HCEC 1CT (cell line): ENCODE results near the gene CCDC85C.
A peak's percentile ranks its signal among the peaks of the same experiment; 100 is the strongest.

Source experiments
- DNase-seq: peaks from one replicate; pipeline ENCODE4 v3.0.0-alpha.2; 2017

CCDC85C gene

GRCh38 chr14:99507860-99508640, 96.0 kb downstream of the CCDC85C start:
- DNase-seq: no peak

GRCh38 chr14:99506276-99506675, 97.7 kb downstream of the CCDC85C start:
- no peak for DNase-seq

- DNase-seq: no peak
These were observed 98.9 kb downstream of the CCDC85C start for GRCh38 chr14:99505089-99505488.

GRCh38 chr14:99503848-99504453, 100.1 kb downstream of the CCDC85C start:
- no peak for DNase-seq

GRCh38 chr14:99502989-99503421, 101.0 kb downstream of the CCDC85C start:
- DNase-seq: no peak

- DNase-seq: no peak
These were observed 106.1 kb downstream of the CCDC85C start for GRCh38 chr14:99497894-99498293.

GRCh38 chr14:99497341-99497740, 106.7 kb downstream of the CCDC85C start:
- no peak for DNase-seq

- DNase-seq: no peak
These were observed 119.9 kb downstream of the CCDC85C start for GRCh38 chr14:99484106-99484505.

- DNase-seq: peak; percentile 31
These were observed 122.3 kb downstream of the CCDC85C start for GRCh38 chr14:99481745-99482099.

GRCh38 chr14:99480917-99481744, 122.9 kb downstream of the CCDC85C start, which contains the start of gene CCNK:
TSS of gene CCNK (plus strand) at chr14:99481409. CDS start at chr14:99492678, 11,269 bp downstream.
- peak; percentile 100 for DNase-seq

- DNase-seq: peak; percentile 59
These were observed 123.8 kb downstream of the CCDC85C start, which contains the start of gene SETD3 for GRCh38 chr14:99479906-99480869. TSS of gene SETD3 (minus strand) at chr14:99480859. CDS start at chr14:99465805, 15,054 bp downstream.

GRCh38 chr14:99479160-99479905, 124.7 kb downstream of the CCDC85C start:
- no peak for DNase-seq

GRCh38 chr14:99478128-99478527, 125.9 kb downstream of the CCDC85C start:
- no peak for DNase-seq

GRCh38 chr14:99476864-99477263, 127.1 kb downstream of the CCDC85C start:
- DNase-seq: peak; percentile 37

- DNase-seq: no peak
These were observed 128.3 kb downstream of the CCDC85C start for GRCh38 chr14:99475660-99476059.

GRCh38 chr14:99475179-99475578, 128.8 kb downstream of the CCDC85C start:
- no peak for DNase-seq

GRCh38 chr14:99473458-99473857, 130.5 kb downstream of the CCDC85C start:
- DNase-seq: no peak

- DNase-seq: no peak
These were observed 131.1 kb downstream of the CCDC85C start for GRCh38 chr14:99472937-99473336.

- DNase-seq: no peak
These were observed 132.3 kb downstream of the CCDC85C start for GRCh38 chr14:99471731-99472130.

GRCh38 chr14:99468836-99469592, 135.0 kb downstream of the CCDC85C start:
- no peak for DNase-seq

- no peak for DNase-seq
These were observed 135.9 kb downstream of the CCDC85C start for GRCh38 chr14:99468081-99468480.
